ENCODE data around the gene BACH2.
"Not testable (repeated sequence)": the region's sequence is repeated elsewhere in the genome, so short reads cannot be mapped to it uniquely, and the experiment has no call there.

DNA sequence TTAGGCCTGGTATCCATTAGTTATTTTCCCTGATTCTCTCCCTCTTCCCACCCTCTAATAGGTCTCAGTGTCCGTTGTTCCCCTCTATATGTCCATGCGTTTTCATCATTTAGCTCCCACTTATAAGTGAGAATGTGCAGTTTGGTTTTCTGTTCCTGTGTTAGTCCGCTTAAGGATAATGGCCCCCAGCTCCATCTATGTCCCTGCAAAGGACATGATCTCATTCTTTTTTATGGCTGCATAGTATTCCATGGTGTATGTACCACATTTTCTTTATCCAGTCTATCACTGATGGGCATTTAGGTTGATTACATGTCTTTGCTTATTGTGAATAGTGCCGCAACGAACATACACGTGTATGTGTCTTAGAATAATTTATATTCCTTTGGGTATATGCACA is 14.4 kb downstream of the BACH2 start:
- not testable (repeated sequence) for TF ChIP-seq CTCF, POLR2A (IDR thresholded peaks at IDR 0.05)
